ENCODE measurements around the gene UBE2Q1. TPM values are rescaled to one million over a fixed set of nuclear protein-coding genes. Genes with fewer than 3 reads are reported as not detected.

UBE2Q1 gene
- total and polyA plus RNA-seq, 2 of the 8 experiments (the other 6 are each of a cell fraction or from before 2014, with no cell fraction given) = 13.2 to 95.8 TPM

- no peak overlapping the region for H3K14ac ChIP-seq (ENCODE audit: insufficient read length)
- DNase-seq (ENCODE audit: low read depth in 1 of 2, low spot score in 2 of 2) (no peak), FAIRE-seq (no peak)
- H3K27ac ChIP-seq (ENCODE audit: low read depth, low read length) = no peak overlapping the region
- H2BK20ac ChIP-seq (ENCODE audit: low read length) = no peak overlapping the region
- H3K23ac ChIP-seq (ENCODE audit: insufficient read length) = no peak overlapping the region
- H4K91ac ChIP-seq (replicated peaks; ENCODE audit: insufficient read length, low read length) = no peak overlapping the region
- H3K36me3 ChIP-seq (ENCODE audit: control insufficient read depth in 2 of 4, insufficient read depth in 4 of 4, low read length in 3 of 4) = peaks cover 26 to 57% (median 44%) of the 10 kb centered on the region in 4 experiments
- no peak overlapping the region for H2BK12ac ChIP-seq (ENCODE audit: low read depth, low read length)
- H3K4me2 ChIP-seq (ENCODE audit: insufficient read depth in 1 of 2, low read depth in 2 of 2, low read length in 2 of 2) = no peak overlapping the region
- no peaks in the 10 kb centered on the region for H3K79me2 ChIP-seq (ENCODE audit: control insufficient read depth in 1 of 2, insufficient read depth in 2 of 2, low read length in 2 of 2)
- H3K9me3 ChIP-seq (ENCODE audit: insufficient read depth in 2 of 2, low read depth in 1 of 2, low read length in 1 of 2) = no peaks in the 10 kb centered on the region
- H4K20me1 ChIP-seq (replicated peaks in 1 of 2; ENCODE audit: control insufficient read depth in 1 of 2, insufficient read depth in 2 of 2, low read length in 2 of 2) = peaks cover 2 to 14% of the 10 kb centered on the region in 2 experiments
- ChIA-PET CTCF (ENCODE audit: partially characterized antibody) (interaction anchor here (1.0 to 5.7 kb wide), 3 partner anchors 15 to 68 kb away, joined by 3 to 117 read pairs (median 7); no protein-coding TSS in a partner anchor), POLR2A (ENCODE audit: partially characterized antibody) (interaction anchor here (0.6 to 0.9 kb wide), 3 partner anchors 16 to 55 kb away, joined by 3 read pairs; no protein-coding TSS in a partner anchor)
- no peaks in the 10 kb centered on the region; the same call in 1 of the 2 replicates for H3K79me1 ChIP-seq (ENCODE audit: low read depth, low read length)
- no peak overlapping the region for H4K5ac ChIP-seq (ENCODE audit: insufficient read length, low read depth, low read length)
- no peak overlapping the region for H2BK15ac ChIP-seq (ENCODE audit: low read length)
- H3K23me2 ChIP-seq (ENCODE audit: low read depth, low read length) = no peaks in the 10 kb centered on the region
- 84% methylated on average over 3 of the region's 3 CpGs; no CpG with 5 or more reads in 1 of the 2 experiments for WGBS, 2 experiments (ENCODE audit: extremely low coverage in 1 of 2, insufficient coverage in 1 of 2, insufficient read length in 1 of 2, insufficient replicate concordance in 2 of 2, low coverage in 1 of 2, low lambda C conversion rate in 2 of 2, missing lambda C conversion rate in 1 of 2)
- no peak overlapping the region for H3K18ac ChIP-seq (ENCODE audit: extremely low read depth, low read length)
- no peak overlapping the region for H3K4ac ChIP-seq (replicated peaks; ENCODE audit: insufficient read length, low read depth, low read length)
- H3K27me3 ChIP-seq (replicated peaks in 1 of 4; ENCODE audit: control insufficient read depth in 3 of 4, extremely low read depth in 1 of 4, insufficient read depth in 3 of 4, low read length in 3 of 4) = no peaks in the 10 kb centered on the region
- H3K4me3 ChIP-seq (ENCODE audit: extremely low read depth in 1 of 4, insufficient read depth in 2 of 4, low read depth in 3 of 4, low read length in 4 of 4) = no peak overlapping the region
- H3K9ac ChIP-seq (replicated peaks in 1 of 4; ENCODE audit: extremely low read depth in 1 of 4, low read depth in 3 of 4, low read length in 3 of 4) = no peak overlapping the region
- no peak overlapping the region for H2BK5ac ChIP-seq (ENCODE audit: low read depth, low read length)
- no peak overlapping the region for H2BK120ac ChIP-seq (replicated peaks; ENCODE audit: low read depth, low read length)
- no peaks in the 10 kb centered on the region for H3K4me1 ChIP-seq (replicated peaks in 1 of 4; ENCODE audit: control insufficient read depth in 3 of 4, insufficient read depth in 4 of 4, low read length in 3 of 4)
- no peak overlapping the region for H2AK5ac ChIP-seq (ENCODE audit: low read depth, low read length)
- TF ChIP-seq GABPA (IDR thresholded peaks at IDR 0.05; ENCODE audit: borderline replicate concordance, insufficient read depth, low read length) (no peak), JUN (IDR thresholded peaks at IDR 0.05; ENCODE audit: low read depth, low read length) (no peak), SP1 (IDR thresholded peaks at IDR 0.05; ENCODE audit: low read depth, low read length) (no peak), EZH2 (IDR thresholded peaks at IDR 0.05; ENCODE audit: low read depth, low read length, severe bottlenecking) (no peak), BACH1 (IDR thresholded peaks at IDR 0.05; ENCODE audit: low read length) (no peak), ASH2L (IDR thresholded peaks at IDR 0.05; ENCODE audit: low read length) (no peak)
- no peak overlapping the region; the same call in 1 of the 2 replicates for H4K8ac ChIP-seq (ENCODE audit: extremely low read depth, insufficient read depth, low read length)
- no peak overlapping the region for H3K56ac ChIP-seq (replicated peaks; ENCODE audit: insufficient read length, low read depth, low read length)
- no peak overlapping the region for H2AFZ ChIP-seq (ENCODE audit: low read length)
These were observed 9.2 kb downstream of the UBE2Q1 start for GRCh38 chr1:154549202-154549770.

Data from H1 (cell line).